ENCODE data around the gene GDPD1.

- TF ChIP-seq, protein P1, sequence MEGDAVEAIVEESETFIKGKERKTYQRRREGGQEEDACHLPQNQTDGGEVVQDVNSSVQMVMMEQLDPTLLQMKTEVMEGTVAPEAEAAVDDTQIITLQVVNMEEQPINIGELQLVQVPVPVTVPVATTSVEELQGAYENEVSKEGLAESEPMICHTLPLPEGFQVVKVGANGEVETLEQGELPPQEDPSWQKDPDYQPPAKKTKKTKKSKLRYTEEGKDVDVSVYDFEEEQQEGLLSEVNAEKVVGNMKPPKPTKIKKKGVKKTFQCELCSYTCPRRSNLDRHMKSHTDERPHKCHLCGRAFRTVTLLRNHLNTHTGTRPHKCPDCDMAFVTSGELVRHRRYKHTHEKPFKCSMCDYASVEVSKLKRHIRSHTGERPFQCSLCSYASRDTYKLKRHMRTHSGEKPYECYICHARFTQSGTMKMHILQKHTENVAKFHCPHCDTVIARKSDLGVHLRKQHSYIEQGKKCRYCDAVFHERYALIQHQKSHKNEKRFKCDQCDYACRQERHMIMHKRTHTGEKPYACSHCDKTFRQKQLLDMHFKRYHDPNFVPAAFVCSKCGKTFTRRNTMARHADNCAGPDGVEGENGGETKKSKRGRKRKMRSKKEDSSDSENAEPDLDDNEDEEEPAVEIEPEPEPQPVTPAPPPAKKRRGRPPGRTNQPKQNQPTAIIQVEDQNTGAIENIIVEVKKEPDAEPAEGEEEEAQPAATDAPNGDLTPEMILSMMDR (conservative IDR thresholded peaks at IDR 0.05; ENCODE audit: low read length): no peak
- TF ChIP-seq EZH2phosphoT487 (IDR thresholded peaks at IDR 0.05; ENCODE audit: borderline replicate concordance, low read depth, low read length): no peak
Observed at GRCh38 chr17:59244081-59244480, 23.8 kb downstream of the GDPD1 start.
